OCI-LY3 (cell line): Measurements from ENCODE around the gene ZNF599.

ENCODE experiments used
- H2AFZ ChIP-seq: fragments of 200-600, 300-600 bp; shearing (Covaris generic); 2 replicates; pipeline ENCODE4 v1.6.0; 2014; ENCODE audit warnings: antibody characterized with exemption, low read depth, low read length
- H3K27ac ChIP-seq: fragments of 200-600, 300-600 bp; sonication (generic); 2 replicates; pipeline ENCODE4 v1.5.1; 2014; ENCODE audit warnings: mild to moderate bottlenecking, low read length, moderate library complexity, mixed read lengths
- H3K27me3 ChIP-seq: fragments of 200-600, 300-600 bp; sonication (generic); 2 replicates; pipeline ENCODE4 v1.6.1; 2014; ENCODE audit warnings: low read depth, low read length, mixed read lengths
- H3K36me3 ChIP-seq: fragments of 200-600, 300-600 bp; sonication (generic); replicated peaks from 2 replicates; pipeline ENCODE3; 2014; ENCODE audit warnings: low read depth, low read length, mixed read lengths
- H3K4me1 ChIP-seq: fragments of 300-600, 200-600 bp; sonication (generic); 2 replicates; pipeline ENCODE4 v1.6.1; 2014; ENCODE audit warnings: low read length, mixed read lengths
- H3K4me2 ChIP-seq: fragments of 200-600, 300-600 bp; sonication (generic); 2 replicates; pipeline ENCODE4 v1.6.1; 2014; ENCODE audit warnings: low read length, mixed read lengths
- H3K4me3 ChIP-seq: fragments of 300-600, 200-600 bp; sonication (generic); 2 replicates; pipeline ENCODE4 v1.5.1; 2014; ENCODE audit warnings: antibody characterized with exemption, mild to moderate bottlenecking, low read length, moderate library complexity
- H3K79me2 ChIP-seq: fragments of 300-600, 200-600 bp; shearing (Covaris generic); 2 replicates; pipeline ENCODE4 v1.6.1; 2014; ENCODE audit warnings: mild to moderate bottlenecking, low read length, mixed read lengths
- H3K9ac ChIP-seq: fragments of 300-600, 200-600 bp; shearing (Covaris generic); 2 replicates; pipeline ENCODE4 v1.6.0; 2014; ENCODE audit warnings: mild to moderate bottlenecking, low read length, moderate library complexity
- H3K9me3 ChIP-seq: fragments of 200-600, 300-600 bp; shearing (Covaris generic); 2 replicates; pipeline ENCODE4 v1.6.1; 2014; ENCODE audit warnings: low read length, mixed read lengths; ENCODE audit not compliant: insufficient read depth
- H4K20me1 ChIP-seq: fragments of 200-600, 300-600 bp; sonication (generic); 2 replicates; pipeline ENCODE4 v1.6.1; 2016; ENCODE audit warnings: low read length, mixed read lengths; ENCODE audit not compliant: insufficient read depth
- CTCF ChIP-seq: fragments of 200-600, 300-600 bp; sonication (generic); IDR thresholded peaks from 2 replicates; pipeline ENCODE4 v1.5.1; 2014; ENCODE audit warnings: antibody characterized with exemption, low read length, low read depth
- EZH2phosphoT487 ChIP-seq: fragments of 200-600 bp; shearing (Covaris generic); IDR thresholded peaks from 2 replicates; pipeline ENCODE4 v1.6.1; 2018; ENCODE audit warnings: antibody characterized with exemption, mixed run types, low read depth

Gene ZNF599

GRCh38 chr19:34744896-34745690, 27.9 kb downstream of the ZNF599 start:
- no peaks in the 10 kb centered on the region for H4K20me1 ChIP-seq
- 0 out of 2 replicates have a peak, but pooled peaks cover 2% of the 10 kb centered on the region for H3K9me3 ChIP-seq
- no peaks in the 10 kb centered on the region for H3K27me3 ChIP-seq
- H3K79me2 ChIP-seq, result no peaks in the 10 kb centered on the region
- peaks cover 3% of the 10 kb centered on the region for H3K36me3 ChIP-seq
- no peak overlapping the region for H3K4me3 ChIP-seq
- H3K9ac ChIP-seq, result no peak overlapping the region
- H3K4me1 ChIP-seq, result no peaks in the 10 kb centered on the region
- TF ChIP-seq EZH2phosphoT487 (no peak), CTCF (no peak)
- no peak overlapping the region for H2AFZ ChIP-seq
- H3K27ac ChIP-seq, result no peak overlapping the region
- H3K4me2 ChIP-seq, result no peak overlapping the region

- Histone ChIP-seq H3K9me3 (no peaks in the 10 kb centered on the region), H3K27me3 (no peaks in the 10 kb centered on the region), H3K79me2 (no peaks in the 10 kb centered on the region), H3K4me1 (0 out of 2 replicates have a peak, but pooled peaks cover 3% of the 10 kb centered on the region), H3K4me2 (peak overlapping the region; percentile 81), H3K36me3 (peaks cover 13% of the 10 kb centered on the region), H4K20me1 (no peaks in the 10 kb centered on the region), H3K9ac (peak overlapping the region; percentile 69), H2AFZ (peak overlapping the region; percentile 98), H3K4me3 (peak overlapping the region; percentile 90), H3K27ac (peak overlapping the region; percentile 51)
- TF ChIP-seq CTCF (no peak), EZH2phosphoT487 (no peak)
Observed at GRCh38 chr19:34734537-34735103, 38.4 kb downstream of the ZNF599 start.

- peak within 1 kb of the TSS; percentile 90 for H3K4me3 ChIP-seq
- peak within 1 kb of the TSS; percentile 98 for H2AFZ ChIP-seq
- no peaks in the 10 kb centered on the region for H3K27me3 ChIP-seq
- H3K4me2 ChIP-seq, result peak within 1 kb of the TSS; percentile 81
- TF ChIP-seq EZH2phosphoT487, result no peak
- TF ChIP-seq CTCF, result no peak
- H3K36me3 ChIP-seq, result peaks cover 10% of the 10 kb centered on the region
- 0 out of 2 replicates have a peak, but pooled peaks cover 3% of the 10 kb centered on the region for H3K4me1 ChIP-seq
- no peaks in the 10 kb centered on the region for H3K9me3 ChIP-seq
- H4K20me1 ChIP-seq, result no peaks in the 10 kb centered on the region
- H3K79me2 ChIP-seq, result no peaks in the 10 kb centered on the region
- H3K27ac ChIP-seq, result peak within 1 kb of the TSS; percentile 51
- H3K9ac ChIP-seq, result peak within 1 kb of the TSS; percentile 69
Observed at GRCh38 chr19:34733746-34734536, 39.1 kb downstream of the ZNF599 start, which contains the start of gene ZNF181. ZNF181 (plus strand) TSS chr19:34734243; CDS start chr19:34735038, 795 bp downstream.
